Small intestine (tissue), 7 donors: ENCODE measurements around the gene GFRA4. TPM values are rescaled to one million over a fixed set of nuclear protein-coding genes. Genes with fewer than 3 reads are reported as not detected.
"Not testable (repeated sequence)": the region's sequence is repeated elsewhere in the genome, so short reads cannot be mapped to it uniquely, and the experiment has no call there.

Experiments used
- DNase-seq, 2 donors: peaks; one replicate each; pipeline versions ENCODE4 v3.0.0 to v3.0.0-alpha.2; 2013
- FAIRE-seq: peaks from 2 replicates; lab custom pipeline; 2012; peaks lifted over from hg19 to GRCh38; lab: Jason Lieb, UNC
- H3K27ac ChIP-seq, 3 donors: one replicate each; pipeline ENCODE4 v1.5.1; 2013; ENCODE audit warnings: low read length in 2 of 3, mild to moderate bottlenecking in 2 of 3, control low read depth in 1 of 3, inconsistent platforms in 1 of 3, low read depth in 1 of 3, moderate library complexity in 1 of 3
- H3K27me3 ChIP-seq, 3 donors: one replicate each; pipeline ENCODE4 v1.6.1; 2013; ENCODE audit warnings: low read length in 3 of 3, inconsistent platforms in 1 of 3; ENCODE audit not compliant: control insufficient read depth in 3 of 3, insufficient read depth in 3 of 3
- H3K36me3 ChIP-seq, 3 donors: one replicate each; pipeline ENCODE4 v1.6.1; 2013; ENCODE audit warnings: low read length in 3 of 3, inconsistent platforms in 1 of 3, low read depth in 1 of 3, mild to moderate bottlenecking in 1 of 3, moderate library complexity in 1 of 3; ENCODE audit not compliant: control insufficient read depth in 3 of 3, insufficient read depth in 2 of 3
- H3K4me1 ChIP-seq, 3 donors: one replicate each; pipeline ENCODE4 v1.6.1; 2013; ENCODE audit warnings: low read length in 2 of 3, inconsistent platforms in 1 of 3, low read depth in 1 of 3, mild to moderate bottlenecking in 1 of 3, moderate library complexity in 1 of 3; ENCODE audit not compliant: control insufficient read depth in 3 of 3, insufficient read depth in 2 of 3
- H3K4me3 ChIP-seq, 3 donors: one replicate each; pipeline ENCODE4 v1.5.1; 2013; ENCODE audit warnings: low read length in 3 of 3, control low read depth in 1 of 3, inconsistent platforms in 1 of 3, low read depth in 1 of 3, mild to moderate bottlenecking in 1 of 3, moderate library complexity in 1 of 3
- H3K9me3 ChIP-seq, 2 donors: one replicate each; pipeline ENCODE4 v1.6.1; 2013; ENCODE audit warnings: low read depth in 1 of 2, low read length in 1 of 2; ENCODE audit not compliant: control insufficient read depth in 2 of 2, insufficient read depth in 1 of 2
- WGBS, 3 donors: extraction: QIAGEN DNeasy Blood & Tissue Kit; methylation state at CpG; one replicate each; pipeline ENCODE4 v1.1.7; 2013; 5-methylcytosine and 5-hydroxymethylcytosine counted together
- polyA plus RNA-seq, 4 donors: library from polyadenylated mRNA; stranded (reverse) in 3 of 4; unstranded in 1 of 4; fragments of 200-250 nt in 3 of 4; fragments of 120-200 nt in 1 of 4; gene quantifications; one replicate each; pipeline versions ENCODE4 v1.2.1 to v1.2.3, GENCODE V29; 2013
- donor health status: healthy with polysubstance abuse.
- donor health status: control.
- donor health status: control.
- donor health status: Bipolar disorder and iron deficiency.
- donor health status: healthy.

GFRA4 gene
- polyA plus RNA-seq, 4 donors: not detected

DNA sequence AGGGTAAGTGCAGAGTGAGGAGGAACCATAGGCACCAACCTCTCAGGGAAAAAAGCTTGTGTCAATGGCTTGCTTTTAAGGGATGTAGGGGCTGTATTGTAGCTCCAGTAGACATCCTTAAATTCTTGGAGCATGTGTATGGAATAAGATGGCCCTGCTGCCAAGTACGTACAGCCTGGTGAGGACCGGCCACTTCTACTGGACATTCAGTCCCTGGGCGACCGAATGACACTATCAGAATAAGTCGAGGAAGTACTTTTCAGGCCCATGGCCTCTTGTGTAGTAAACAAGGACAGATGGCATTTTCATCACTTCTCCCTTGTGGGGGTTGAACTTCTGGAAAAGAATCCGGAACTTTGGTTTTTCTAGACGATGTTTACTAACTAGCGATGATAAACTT is 32.8 kb downstream of the GFRA4 start:
- Histone ChIP-seq H3K4me3 (no peak overlapping the region), H3K4me1 (no peaks in the 10 kb centered on the region), H3K27me3 (no peaks in the 10 kb centered on the region), H3K27ac (no peak overlapping the region), H3K9me3 (no peaks in the 10 kb centered on the region), H3K36me3 (peaks cover 4 to 36% (median 8%) of the 10 kb centered on the region in 3 donors)
- WGBS, 3 donors: 80 to 95% (median 84%) methylated on average over 8 of the region's 8 CpGs
- no peak for FAIRE-seq
- no peak for DNase-seq

DNA sequence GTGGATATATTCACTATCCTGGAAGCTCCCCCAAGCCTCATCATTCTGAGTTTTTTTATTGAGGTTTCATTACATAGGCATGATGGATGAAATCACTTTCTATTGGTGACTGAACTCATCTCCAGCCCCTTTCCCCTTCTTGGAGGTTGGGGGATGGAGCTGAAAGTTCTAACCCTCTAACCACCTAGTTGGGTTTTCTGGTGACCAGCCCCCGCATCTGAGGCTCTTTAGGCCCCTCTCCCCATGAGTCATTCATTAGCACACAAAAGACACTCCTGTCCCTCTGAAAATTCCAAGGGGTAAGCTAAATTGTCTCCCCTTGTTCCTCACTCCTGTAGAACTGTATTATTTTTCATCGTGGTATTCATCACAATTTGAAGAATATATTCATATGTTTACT is 33.3 kb downstream of the GFRA4 start:
- H3K27me3 ChIP-seq: no peaks in the 10 kb centered on the region
- no peak for FAIRE-seq

DNA sequence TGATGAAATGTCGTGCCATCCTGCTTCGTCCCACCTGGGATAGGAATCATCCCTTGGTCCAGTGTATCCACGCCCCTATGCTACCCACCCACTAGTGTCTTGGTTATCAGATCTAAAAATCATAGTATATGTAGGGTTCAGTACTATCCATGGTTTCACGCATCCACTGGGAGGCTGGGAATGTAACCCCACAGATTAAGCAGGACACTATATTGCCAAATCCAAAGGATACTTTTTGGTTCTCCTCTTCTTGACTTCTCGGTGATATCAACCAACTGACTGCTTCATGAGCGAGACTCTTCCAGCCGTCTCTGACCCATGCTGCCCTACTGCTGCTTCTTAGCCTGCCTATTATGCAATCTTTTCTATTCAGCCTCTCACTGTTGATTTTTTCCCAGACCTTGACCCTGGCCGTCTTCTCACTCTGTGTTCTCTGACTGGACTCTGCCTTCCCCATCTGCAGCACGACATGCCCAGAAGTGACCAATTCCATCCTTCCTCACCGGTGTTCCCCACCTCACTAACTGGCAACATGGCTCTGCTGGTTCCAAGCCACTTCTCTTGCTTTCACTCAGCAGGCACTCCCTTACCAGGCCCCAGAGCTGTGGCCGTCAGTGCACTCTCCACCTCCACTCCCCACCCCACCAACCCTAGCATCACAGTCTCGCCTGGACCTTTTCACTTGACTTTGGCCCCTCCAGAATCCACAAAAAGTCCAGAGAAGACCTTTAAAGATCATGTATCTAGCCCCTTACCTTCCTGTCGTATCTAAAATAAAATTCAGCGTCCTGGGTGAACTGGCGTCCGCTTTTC is 34.5 kb downstream of the GFRA4 start:
- Histone ChIP-seq H3K4me3 (no peak overlapping the region), H3K9me3 (no peaks in the 10 kb centered on the region), H3K4me1 (no peaks in the 10 kb centered on the region), H3K27me3 (no peaks in the 10 kb centered on the region), H3K27ac (no peak overlapping the region), H3K36me3 (peaks cover 4 to 33% (median 8%) of the 10 kb centered on the region in 3 donors)
- WGBS, 3 donors: 85 to 92% (median 89%) methylated on average over 16 of the region's 16 CpGs
- no peak for FAIRE-seq
- DNase-seq: no peak

More for the DNA sequence above, 33.3 kb downstream of the GFRA4 start:
- Histone ChIP-seq H3K9me3 (no peaks in the 10 kb centered on the region), H3K27ac (no peak overlapping the region), H3K4me1 (no peaks in the 10 kb centered on the region), H3K36me3 (peaks cover 4 to 36% (median 8%) of the 10 kb centered on the region in 3 donors), H3K4me3 (no peak overlapping the region)
- 77 to 94% (median 83%) methylated on average over 2 of the region's 2 CpGs for whole genome bisulfite sequencing, 3 donors
- no peak for DNase-seq

DNA sequence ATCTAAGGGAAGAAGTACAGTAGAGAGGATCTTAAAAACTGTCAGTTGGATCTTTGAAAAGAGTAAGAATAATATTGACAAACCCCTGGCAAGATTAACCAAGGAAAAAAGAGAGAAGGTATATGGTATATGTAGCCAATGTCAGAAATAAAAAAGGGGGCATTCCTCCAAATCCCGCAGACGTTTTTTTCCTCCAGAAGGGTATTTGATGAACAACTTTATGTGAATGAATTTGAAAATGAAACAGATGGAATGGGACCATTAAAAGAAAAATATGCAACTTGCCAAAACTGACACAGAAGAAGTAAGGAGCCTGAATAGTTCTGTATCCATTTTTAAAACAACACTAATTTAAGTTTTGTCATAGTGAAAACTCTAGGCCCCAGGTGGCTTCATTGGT is 35.7 kb downstream of the GFRA4 start:
- Histone ChIP-seq H3K27me3 (no peaks in the 10 kb centered on the region), H3K4me3 (no peak overlapping the region), H3K27ac (no peak overlapping the region), H3K4me1 (no peaks in the 10 kb centered on the region), H3K36me3 (peaks cover 4 to 35% (median 8%) of the 10 kb centered on the region in 3 donors), H3K9me3 (no peaks in the 10 kb centered on the region)
- FAIRE-seq (no peak), DNase-seq (no peak)
- WGBS, 3 donors: 87 to 94% (median 91%) methylated on average over 2 of the region's 2 CpGs

DNA sequence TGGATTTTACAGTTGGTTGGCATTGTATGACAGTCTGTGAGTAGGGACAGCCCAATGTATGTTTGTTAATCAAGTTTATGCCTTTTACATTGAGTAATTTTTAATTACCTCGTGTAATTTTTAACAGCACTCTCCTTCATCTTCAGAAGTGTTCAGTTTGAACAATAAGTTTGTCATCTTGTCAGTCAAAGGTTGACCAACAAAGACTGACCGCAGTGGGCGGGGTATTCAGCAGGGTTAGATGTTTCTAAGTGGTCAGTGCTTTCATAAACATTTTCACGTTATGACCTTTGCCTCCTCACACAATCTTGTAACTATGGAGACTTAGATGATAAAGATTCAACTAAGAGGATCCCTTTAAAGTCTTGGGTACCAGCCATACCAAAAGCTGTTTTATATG is 40.8 kb downstream of the GFRA4 start:
- Histone ChIP-seq H3K4me1 (no peaks in the 10 kb centered on the region), H3K9me3 (no peaks in the 10 kb centered on the region), H3K36me3 (peaks cover 0 to 32% (median 3%) of the 10 kb centered on the region in 3 donors), H3K4me3 (no peak overlapping the region), H3K27me3 (no peaks in the 10 kb centered on the region), H3K27ac (no peak overlapping the region)
- 61 to 75% (median 67%) methylated on average over 4 of the region's 4 CpGs for WGBS, 3 donors
- FAIRE-seq (no peak), DNase-seq (no peak)

DNA sequence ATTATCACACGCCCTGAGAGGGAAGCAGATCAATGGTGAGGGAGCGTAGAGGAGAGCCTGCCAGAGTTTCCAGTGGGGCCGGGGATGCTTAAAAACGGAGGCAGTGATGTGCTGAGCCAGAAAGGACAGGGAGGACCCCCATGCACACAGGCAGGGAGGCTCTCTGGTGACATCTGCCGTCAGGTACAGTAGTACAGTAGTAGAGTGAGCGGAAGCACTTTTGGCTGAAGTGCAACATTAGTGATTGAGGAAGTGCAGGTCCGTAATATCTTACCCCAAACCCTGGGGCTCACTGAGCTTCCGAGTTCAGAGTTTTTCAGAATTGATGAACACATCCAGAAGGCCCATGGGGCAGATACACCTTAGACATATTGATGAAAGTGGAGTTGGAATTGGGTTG is 42.1 kb downstream of the GFRA4 start:
- no peaks in the 10 kb centered on the region for H3K27me3 ChIP-seq
- FAIRE-seq (no peak), DNase-seq (no peak)
- no peaks in the 10 kb centered on the region for H3K4me1 ChIP-seq
- 87 to 98% (median 96%) methylated on average over 8 of the region's 8 CpGs for WGBS, 3 donors
- no peak overlapping the region for H3K4me3 ChIP-seq
- no peaks in the 10 kb centered on the region for H3K9me3 ChIP-seq
- H3K27ac ChIP-seq: no peak overlapping the region
- peaks cover 0 to 38% (median 8%) of the 10 kb centered on the region in 3 donors for H3K36me3 ChIP-seq

DNA sequence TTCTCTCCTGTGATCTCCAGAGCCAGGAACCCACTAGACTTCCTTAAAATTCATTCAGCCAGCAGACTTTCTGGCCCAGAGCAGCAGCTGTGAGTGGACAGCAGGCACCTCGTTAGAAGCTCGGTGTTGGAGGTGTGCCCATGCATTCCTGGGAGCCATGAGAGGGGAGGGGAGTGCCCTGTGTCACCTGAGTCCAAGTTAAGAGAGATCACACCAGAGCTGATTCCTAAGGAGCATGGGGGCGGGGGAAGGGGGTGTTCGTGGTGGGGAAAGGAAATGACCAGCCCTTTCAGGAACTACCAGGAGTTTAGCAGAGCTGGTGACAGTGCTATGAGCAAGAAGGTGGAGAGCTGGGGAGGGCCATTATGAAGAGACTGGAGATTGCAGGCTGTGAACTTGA is 46.9 kb downstream of the GFRA4 start:
- WGBS, 3 donors: 49 to 63% (median 59%) methylated on average over 4 of the region's 4 CpGs
- Histone ChIP-seq H3K36me3 (peaks cover 0 to 42% (median 9%) of the 10 kb centered on the region in 3 donors), H3K4me1 (no peaks in the 10 kb centered on the region), H3K9me3 (no peaks in the 10 kb centered on the region), H3K27me3 (no peaks in the 10 kb centered on the region), H3K4me3 (no peak overlapping the region), H3K27ac (no peak overlapping the region)
- no peak for DNase-seq
- FAIRE-seq: no peak

DNA sequence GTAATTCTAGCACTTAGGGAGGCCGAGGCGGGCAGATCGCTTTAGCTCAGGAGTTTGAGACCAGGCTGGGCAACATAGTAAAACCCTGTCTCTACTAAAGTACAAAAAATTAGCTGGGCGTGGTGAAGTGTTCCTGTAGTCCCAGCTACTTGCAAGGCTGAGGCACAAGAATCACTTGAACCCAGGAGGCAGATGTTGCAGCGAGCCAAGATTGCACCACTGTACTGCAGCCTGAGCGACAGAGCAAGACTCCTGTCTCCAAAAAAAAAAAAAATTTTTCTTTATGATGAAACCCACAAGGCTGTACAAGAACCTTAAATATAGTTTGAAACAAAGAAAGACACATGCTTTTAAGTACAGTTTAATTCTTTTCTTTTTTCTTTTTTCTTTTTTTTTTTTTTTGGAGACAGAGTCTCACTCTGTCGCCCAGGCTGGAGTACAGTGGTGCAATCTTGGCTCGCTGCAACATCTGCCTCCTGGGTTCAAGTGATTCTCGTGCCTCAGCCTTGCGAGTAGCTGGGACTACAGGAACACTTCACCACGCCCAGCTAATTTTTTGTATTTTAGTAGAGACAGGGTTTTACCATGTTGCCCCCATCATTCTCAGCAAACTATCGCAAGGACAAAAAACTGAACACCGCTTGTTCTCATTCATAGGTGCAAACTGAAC is 47.9 kb downstream of the GFRA4 start:
- not testable (repeated sequence) for FAIRE-seq, H3K27me3 ChIP-seq, DNase-seq, H3K4me3 ChIP-seq, H3K4me1 ChIP-seq, H3K9me3 ChIP-seq, H3K27ac ChIP-seq
- peaks cover 3 to 43% (median 9%) of the 10 kb centered on the region in 3 donors for H3K36me3 ChIP-seq
- WGBS, 3 donors: 96 to 98% (median 97%) methylated on average over 13 of the region's 13 CpGs
